ENCODE results near the gene FPR1.

DNA sequence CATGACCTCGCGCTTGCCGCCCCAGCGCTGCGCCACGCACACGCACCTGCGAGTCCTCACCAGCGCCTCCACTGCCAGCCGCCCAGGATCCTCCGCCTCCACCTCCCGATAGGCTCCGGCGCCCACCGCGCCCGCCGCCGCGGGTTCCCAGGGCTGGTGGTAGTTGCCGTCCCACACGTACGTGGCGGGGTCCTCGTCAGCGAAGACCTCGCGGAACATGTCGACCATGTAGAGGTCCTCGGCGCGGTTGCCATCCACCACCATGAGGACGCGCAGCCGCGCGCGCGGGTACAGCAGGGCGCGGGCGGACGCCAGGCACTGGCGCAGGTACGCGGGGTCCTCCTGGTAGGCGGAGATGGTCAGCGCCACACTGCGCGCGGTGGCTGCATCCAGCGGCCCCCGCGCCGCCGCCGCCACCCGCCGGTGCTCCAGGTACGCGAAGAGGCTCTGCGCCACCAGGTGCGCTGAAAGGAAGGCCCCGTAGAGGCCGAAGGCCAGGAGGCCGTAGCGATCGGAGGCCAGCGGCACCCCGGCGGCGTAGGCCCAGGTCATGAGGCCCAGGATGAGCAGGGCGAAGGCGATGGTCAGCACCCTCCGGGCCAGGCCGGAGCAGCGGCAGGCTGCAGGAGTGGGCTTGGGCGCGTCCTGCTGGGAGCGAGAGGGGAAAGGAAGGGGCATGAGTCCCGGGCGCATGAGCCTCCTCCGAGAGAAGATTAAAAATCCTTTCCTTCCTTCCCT, 32.3 kb downstream of the FPR1 start:
- TF ChIP-seq, protein P1, sequence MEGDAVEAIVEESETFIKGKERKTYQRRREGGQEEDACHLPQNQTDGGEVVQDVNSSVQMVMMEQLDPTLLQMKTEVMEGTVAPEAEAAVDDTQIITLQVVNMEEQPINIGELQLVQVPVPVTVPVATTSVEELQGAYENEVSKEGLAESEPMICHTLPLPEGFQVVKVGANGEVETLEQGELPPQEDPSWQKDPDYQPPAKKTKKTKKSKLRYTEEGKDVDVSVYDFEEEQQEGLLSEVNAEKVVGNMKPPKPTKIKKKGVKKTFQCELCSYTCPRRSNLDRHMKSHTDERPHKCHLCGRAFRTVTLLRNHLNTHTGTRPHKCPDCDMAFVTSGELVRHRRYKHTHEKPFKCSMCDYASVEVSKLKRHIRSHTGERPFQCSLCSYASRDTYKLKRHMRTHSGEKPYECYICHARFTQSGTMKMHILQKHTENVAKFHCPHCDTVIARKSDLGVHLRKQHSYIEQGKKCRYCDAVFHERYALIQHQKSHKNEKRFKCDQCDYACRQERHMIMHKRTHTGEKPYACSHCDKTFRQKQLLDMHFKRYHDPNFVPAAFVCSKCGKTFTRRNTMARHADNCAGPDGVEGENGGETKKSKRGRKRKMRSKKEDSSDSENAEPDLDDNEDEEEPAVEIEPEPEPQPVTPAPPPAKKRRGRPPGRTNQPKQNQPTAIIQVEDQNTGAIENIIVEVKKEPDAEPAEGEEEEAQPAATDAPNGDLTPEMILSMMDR (IDR thresholded peaks at IDR 0.05): no peak
- no peak for TF ChIP-seq POLR2A (IDR thresholded peaks at IDR 0.05)

Measured in vagina (tissue), 2 donors.